K562 (cell line): ENCODE measurements around the gene PCDHB7.

Source experiments
- ARID2 ChIP-seq: fragments of 450-650 bp; IDR thresholded peaks from 2 replicates; pipeline ENCODE4 v1.6.1; 2017; ENCODE audit warnings: antibody characterized with exemption, mild to moderate bottlenecking
- HDAC2 ChIP-seq: fragments of 450-650 bp; IDR thresholded peaks from 2 replicates; pipeline ENCODE4 v1.6.1; 2016; ENCODE audit warnings: mild to moderate bottlenecking
- LARP7 ChIP-seq: fragments of 450-650 bp; IDR thresholded peaks from 2 replicates; pipeline ENCODE4 v1.6.1; 2016
- POLR2A ChIP-seq: fragments of 450-650 bp; conservative IDR thresholded peaks from 2 replicates; pipeline ENCODE4 v1.6.1; 2016
- SAFB ChIP-seq: fragments of 200-400 bp; formaldehyde crosslinking; IDR thresholded peaks from 2 replicates; pipeline ENCODE4 v1.6.1; 2017; ENCODE audit warnings: low read depth, low read length, borderline replicate concordance
- TAF1 ChIP-seq: IDR thresholded peaks from 2 replicates; pipeline ENCODE4 v1.6.1; 2011; ENCODE audit warnings: mild to moderate bottlenecking, low read length, moderate library complexity; ENCODE audit not compliant: insufficient read depth, control insufficient read depth, severe bottlenecking; ENCODE audit errors: extremely low read depth
- TEAD2 ChIP-seq: fragments of 450-650 bp; IDR thresholded peaks from 2 replicates; pipeline ENCODE4 v1.6.1; 2016; ENCODE audit warnings: missing genetic modification characterization, control low read depth, missing compliant biosample characterization
- ZBTB7A ChIP-seq: IDR thresholded peaks from 2 replicates; pipeline ENCODE4 v1.6.1; 2011; ENCODE audit warnings: low read depth, mild to moderate bottlenecking, low read length, moderate library complexity, borderline replicate concordance; ENCODE audit not compliant: control insufficient read depth
- ZBTB8A ChIP-seq: fragments of 450-650 bp; IDR thresholded peaks from 2 replicates; pipeline ENCODE4 v1.6.1; 2018; ENCODE audit warnings: mild to moderate bottlenecking, moderate library complexity; ENCODE audit not compliant: partially characterized antibody
- ZFX ChIP-seq: sonication (generic); formaldehyde crosslinking; IDR thresholded peaks from 2 replicates; pipeline ENCODE4 v1.8.0; 2022; ENCODE audit warnings: mild to moderate bottlenecking, missing genetic modification reagents, moderate library complexity
- ZNF3 ChIP-seq: fragments of 250-450 bp; sonication (Bioruptor Pico); IDR thresholded peaks from 2 replicates; pipeline ENCODE4 v1.5.0; 2021; ENCODE audit warnings: mild to moderate bottlenecking, moderate library complexity
- TF ChIP-seq, protein P1 (sequence below), 2 experiments: fragments of 450-650 bp in 1 of 2; sonication (generic) in 1 of 2; formaldehyde crosslinking in 1 of 2; IDR thresholded peaks in 1 of 2; conservative IDR thresholded peaks in 1 of 2; 2 replicates each; pipeline versions ENCODE4 v1.6.1 to v1.8.1; 2016 to 2023; ENCODE audit warnings: mild to moderate bottlenecking in 2 of 2, moderate library complexity in 2 of 2, inconsistent platforms in 1 of 2, missing genetic modification reagents in 1 of 2
- TF ChIP-seq, protein P2 (sequence below), 3 experiments: IDR thresholded peaks in 2 of 3; conservative IDR thresholded peaks in 1 of 3; 2 replicates each; pipeline ENCODE4 v1.5.1; 2011 to 2012; ENCODE audit warnings: low read length in 3 of 3, mild to moderate bottlenecking in 3 of 3, control low read depth in 2 of 3, improper control_type of control experiment in 1 of 3, inconsistent platforms in 1 of 3, low read depth in 1 of 3, mixed read lengths in 1 of 3, moderate library complexity in 1 of 3; ENCODE audit not compliant: insufficient read depth in 2 of 3

DNA sequence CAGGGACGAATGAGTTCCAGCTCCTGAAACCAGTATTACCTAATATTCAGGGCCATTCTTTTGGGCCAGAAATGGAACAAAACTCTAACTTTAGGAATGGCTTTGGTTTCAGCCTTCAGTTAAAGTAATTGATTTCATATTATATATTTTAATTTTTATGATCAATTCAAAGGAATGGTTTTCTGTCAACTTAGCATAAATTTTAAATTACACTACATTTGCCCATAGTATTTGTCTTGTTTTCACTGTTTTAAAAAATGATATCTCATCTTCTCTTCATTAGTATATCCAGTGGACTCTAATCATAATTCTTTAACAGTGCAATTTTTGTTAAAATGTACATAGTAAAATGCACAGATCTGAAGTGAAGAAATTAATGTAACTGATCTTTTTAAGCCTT lies 7.9 kb downstream of the PCDHB7 start:
- TF ChIP-seq ZBTB7A (no peak), LARP7 (no peak), HDAC2 (no peak), ZBTB8A (no peak), ZNF3 (no peak), ZFX (CRISPR knock-in tag) (no peak), TAF1 (no peak), SAFB (no peak), POLR2A (no peak), ARID2 (no peak), TEAD2 (no peak)
- TF ChIP-seq, protein P1, sequence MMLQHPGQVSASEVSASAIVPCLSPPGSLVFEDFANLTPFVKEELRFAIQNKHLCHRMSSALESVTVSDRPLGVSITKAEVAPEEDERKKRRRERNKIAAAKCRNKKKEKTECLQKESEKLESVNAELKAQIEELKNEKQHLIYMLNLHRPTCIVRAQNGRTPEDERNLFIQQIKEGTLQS (IDR thresholded peaks at IDR 0.05), result no peak
- TF ChIP-seq, protein P1 (CRISPR knock-in tag; conservative IDR thresholded peaks at IDR 0.05), result no peak
- TF ChIP-seq, protein P2, sequence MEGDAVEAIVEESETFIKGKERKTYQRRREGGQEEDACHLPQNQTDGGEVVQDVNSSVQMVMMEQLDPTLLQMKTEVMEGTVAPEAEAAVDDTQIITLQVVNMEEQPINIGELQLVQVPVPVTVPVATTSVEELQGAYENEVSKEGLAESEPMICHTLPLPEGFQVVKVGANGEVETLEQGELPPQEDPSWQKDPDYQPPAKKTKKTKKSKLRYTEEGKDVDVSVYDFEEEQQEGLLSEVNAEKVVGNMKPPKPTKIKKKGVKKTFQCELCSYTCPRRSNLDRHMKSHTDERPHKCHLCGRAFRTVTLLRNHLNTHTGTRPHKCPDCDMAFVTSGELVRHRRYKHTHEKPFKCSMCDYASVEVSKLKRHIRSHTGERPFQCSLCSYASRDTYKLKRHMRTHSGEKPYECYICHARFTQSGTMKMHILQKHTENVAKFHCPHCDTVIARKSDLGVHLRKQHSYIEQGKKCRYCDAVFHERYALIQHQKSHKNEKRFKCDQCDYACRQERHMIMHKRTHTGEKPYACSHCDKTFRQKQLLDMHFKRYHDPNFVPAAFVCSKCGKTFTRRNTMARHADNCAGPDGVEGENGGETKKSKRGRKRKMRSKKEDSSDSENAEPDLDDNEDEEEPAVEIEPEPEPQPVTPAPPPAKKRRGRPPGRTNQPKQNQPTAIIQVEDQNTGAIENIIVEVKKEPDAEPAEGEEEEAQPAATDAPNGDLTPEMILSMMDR (IDR thresholded peaks at IDR 0.05 in 2 of 3, conservative IDR thresholded peaks at IDR 0.05 in 1 of 3; ENCODE audit: insufficient read depth in 2 of 3, low read depth in 1 of 3, low read length in 3 of 3), result no peak
